LoVo (cell line): ENCODE measurements around the gene NKTR.

ENCODE experiments used
- DNase-seq: peaks from one replicate; pipeline ENCODE4 v3.0.0-alpha.2; 2016; ENCODE audit warnings: low spot score

Gene NKTR

DNA sequence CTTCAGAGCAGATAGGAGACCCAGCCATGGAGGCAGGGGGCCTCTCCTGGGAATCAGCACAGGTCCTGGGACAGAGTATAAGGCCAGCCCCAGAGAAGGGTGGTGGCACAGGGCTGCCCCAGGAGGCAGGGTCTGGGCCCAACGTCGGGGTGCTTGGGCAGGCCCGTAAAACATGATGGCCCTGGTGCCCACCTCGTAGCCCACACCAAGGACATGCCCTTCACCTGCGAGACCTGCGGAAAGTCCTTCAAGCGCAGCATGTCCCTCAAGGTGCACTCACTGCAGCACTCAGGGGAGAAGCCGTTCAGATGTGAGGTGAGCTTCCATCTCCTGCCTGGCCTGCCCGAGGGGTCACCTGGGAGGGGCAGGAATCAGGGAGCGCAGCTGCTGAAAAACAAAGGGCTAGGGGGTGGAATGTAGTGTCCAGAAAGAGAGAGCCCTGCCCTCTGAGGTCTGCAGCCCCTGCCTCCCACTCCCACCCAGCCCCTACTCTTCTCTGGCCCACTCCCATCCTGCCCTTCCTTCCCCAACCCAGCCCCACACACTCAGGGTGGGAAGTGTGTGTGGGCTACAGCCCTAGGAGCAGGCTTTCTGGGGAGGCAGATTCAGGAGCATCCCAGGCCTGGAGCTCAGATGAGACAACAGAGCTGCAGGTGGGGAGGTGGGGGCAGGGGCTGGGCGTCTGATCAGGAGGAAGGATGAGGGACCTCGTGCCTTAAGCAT is 62.5 kb downstream of the NKTR start:
- no peak for DNase-seq

DNA sequence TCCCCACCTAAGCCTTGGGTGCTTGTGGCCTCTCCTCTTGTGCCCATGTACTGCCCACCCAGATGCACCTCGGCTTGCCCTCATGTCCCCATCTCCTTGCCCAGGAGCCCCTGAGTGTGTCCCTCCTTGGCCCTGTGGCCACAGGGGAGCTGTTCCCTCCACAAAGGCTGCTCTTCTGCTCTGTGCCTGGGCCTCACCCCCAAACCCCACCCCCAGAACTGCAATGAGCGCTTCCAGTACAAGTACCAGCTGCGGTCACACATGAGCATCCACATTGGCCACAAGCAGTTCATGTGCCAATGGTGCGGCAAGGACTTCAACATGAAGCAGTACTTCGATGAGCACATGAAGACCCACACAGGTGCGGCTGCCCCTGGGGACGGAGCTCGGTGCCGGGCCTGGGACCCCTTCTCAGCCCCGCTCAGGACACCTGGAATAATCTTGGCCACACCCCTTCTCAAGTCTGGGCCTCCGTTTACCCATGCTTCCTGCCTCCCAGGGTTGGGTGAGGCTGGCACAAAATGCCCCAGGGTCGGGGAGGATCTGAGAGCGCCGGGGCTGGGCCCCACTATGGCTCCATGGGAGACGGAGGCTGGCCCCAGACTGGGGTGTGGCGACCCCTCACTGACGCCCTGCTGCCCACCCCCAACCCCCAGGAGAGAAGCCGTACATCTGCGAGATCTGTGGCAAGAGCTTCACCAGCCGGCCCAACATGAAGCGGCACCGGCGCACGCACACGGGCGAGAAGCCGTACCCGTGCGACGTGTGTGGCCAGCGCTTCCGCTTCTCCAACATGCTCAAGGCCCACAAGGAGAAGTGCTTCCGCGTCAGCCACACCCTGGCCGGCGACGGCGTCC is 63.3 kb downstream of the NKTR start:
- DNase-seq, result no peak

DNA sequence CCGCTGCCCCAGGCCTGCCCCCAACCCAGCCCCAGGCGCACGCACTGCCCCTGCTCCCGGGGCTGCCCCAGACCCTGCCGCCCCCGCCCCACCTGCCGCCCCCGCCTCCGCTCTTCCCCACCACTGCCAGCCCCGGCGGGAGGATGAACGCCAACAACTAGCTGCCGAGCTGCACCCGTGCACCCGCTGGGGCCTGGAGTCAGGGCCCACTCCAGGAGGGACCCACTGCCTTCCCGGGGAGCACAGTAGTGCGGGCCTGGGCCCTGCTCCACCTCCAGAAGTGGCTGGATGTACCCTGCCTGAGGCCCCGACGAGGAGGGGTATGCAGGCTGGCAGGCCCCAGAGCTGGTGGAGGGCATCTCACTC is 63.9 kb downstream of the NKTR start:
- DNase-seq, result no peak

DNA sequence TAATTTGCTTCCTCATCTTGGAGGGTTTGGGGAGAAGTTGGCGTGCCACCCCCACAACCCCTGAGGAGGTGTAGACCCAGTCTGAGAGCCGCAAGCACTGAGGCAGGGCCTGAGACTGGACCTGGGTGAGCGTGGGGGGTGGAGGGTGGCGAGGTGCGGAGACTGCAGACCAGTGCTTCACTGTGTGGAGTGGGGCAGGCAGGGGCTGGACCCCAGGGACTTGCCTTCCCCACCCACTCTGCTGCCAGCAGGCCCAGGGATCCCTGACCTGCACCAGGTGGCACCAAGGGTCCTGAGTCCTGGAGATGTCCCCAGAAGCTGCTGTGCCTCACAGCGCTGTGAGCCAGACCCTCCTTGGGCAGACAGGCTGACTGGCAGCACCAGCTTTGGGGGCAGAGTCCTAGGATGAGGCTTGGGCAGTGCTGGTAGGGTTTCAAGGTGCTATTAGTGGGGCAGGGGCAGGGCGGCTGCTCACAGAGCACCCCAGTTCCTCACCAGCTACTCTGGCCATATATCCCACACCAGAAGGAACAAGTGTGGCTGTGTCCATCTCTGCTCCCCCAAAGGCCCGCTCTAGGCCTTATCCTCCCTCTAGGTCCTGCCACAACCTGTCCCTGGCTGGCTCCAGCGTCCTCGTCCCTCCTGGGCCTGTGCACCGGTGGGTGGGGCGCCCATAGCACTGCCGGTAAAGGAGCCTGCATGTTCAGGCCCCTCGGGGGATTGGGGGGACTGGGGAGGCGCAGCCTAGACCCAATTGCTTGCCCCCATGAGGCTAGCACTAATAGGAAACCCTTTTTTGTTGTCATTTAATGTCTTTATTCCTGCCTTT is 64.8 kb downstream of the NKTR start:
- DNase-seq, result no peak

DNA sequence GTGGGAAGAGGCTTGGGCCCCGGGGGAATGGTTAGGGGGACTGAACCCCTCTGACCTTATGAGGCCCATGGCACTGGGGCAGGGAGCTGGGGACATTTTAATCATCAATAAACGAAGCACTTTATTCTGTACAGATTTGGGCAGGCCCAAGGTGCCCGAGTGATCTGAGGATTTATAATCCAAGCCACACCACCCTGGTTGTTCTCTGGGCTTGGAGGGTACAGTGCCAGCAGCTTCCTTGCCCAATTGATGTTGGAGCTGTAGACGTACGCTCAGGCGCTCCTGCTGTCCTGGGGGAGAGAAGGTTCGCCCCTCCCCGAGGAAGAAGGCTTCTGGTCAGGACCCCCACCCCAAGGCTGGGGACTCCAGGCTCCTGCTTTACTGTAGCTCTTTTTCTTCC is 65.5 kb downstream of the NKTR start:
- DNase-seq, result no peak

DNA sequence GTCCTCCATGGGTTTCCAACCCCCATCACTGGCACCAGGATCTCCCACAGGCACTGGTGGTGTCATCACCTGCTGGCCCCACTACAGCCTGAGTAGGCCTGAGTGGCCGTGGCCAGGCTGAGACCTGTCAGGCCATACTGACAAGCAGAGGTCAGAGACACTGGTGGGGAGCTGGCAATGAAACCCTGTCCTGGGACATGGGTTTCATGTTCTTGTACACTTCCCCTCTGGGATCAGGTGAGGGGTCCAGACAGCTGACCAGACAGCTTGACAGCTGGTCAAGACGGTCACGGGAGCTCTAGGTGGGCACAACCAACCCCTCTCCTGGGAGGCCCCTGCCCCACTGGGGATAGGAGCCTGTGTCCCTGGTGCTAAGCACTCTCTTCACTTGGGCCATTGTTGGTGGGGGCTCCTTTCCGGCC is 66.1 kb downstream of the NKTR start:
- DNase-seq, result no peak

DNA sequence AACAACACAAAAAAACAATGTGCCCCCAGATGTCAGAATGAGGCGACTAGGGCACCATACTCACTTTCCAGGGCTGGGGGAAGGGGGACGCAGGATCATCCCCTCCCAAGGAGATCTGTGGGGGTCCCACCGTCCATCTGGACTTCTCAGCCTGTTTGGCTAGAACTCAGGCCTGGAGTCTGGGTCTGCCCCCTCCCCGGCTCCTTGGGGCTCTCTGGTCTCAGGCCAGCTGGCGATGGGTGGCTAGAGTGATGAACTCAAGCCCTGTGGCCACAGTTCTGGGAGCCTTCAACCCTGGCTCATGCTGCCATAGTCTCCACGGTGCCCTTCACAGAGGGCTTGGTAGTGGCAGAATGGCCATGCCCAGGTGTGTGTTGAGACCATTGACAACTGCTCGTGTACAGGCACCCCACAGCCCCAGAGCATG is 66.6 kb downstream of the NKTR start:
- DNase-seq, result no peak

DNA sequence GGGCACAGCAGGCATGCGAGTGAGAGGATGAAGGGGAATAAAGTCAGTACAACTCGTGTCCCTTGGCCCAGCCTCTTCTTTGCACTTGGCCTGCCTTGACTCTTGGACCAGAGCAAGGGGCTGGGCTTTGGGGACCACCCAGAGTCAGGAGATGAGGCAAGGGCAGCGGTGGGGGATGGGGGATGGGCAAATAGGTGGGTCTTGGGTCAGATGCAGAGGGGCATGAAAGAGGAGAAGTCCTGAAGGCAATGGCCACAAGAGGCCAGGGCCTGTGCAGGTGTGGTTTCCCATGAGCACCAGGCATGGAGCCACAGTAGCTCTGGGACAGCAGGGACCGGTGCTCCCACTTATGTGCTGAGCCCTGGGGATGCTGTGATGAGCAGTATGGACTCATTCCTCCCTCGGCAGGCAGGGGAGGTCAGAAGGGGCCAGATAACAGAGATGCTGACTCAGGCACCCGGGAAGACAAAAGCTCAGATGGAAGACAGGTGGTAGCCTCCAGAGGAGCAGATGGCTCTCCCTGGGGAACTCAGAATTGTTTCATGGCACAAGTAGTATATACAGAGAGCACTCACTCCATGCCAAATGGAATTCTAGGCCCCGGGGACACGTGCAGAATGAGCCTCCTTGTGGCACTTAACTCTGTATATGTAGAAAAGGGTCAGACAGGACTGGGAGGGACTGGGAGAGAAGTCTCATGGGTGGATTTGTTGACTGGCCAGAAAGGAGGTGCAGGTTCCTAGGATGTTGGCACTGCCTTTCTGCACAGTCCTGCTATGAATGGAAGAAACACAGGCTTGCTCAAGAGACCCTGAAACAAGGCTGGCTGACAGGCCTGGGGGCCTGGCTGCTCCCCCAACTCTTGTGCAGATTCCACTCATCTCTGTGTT is 67.3 kb downstream of the NKTR start:
- no peak for DNase-seq

DNA sequence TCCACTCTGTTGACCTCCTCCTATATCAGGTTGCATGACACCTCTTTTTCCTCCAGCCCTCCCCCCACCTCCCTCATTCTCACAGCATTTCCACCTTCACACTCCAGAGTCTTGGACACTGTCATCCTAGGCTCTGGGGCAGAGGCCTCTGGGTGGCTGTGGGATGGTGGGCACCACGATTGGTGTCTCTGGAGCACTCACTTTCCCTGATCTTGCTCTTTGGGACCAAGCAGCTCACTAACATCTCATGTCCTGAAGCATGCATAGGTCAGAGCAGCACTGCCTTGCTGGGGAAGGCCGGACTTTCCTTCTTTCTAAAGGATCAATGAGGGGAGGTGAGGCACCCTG is 67.9 kb downstream of the NKTR start:
- DNase-seq, result no peak

DNA sequence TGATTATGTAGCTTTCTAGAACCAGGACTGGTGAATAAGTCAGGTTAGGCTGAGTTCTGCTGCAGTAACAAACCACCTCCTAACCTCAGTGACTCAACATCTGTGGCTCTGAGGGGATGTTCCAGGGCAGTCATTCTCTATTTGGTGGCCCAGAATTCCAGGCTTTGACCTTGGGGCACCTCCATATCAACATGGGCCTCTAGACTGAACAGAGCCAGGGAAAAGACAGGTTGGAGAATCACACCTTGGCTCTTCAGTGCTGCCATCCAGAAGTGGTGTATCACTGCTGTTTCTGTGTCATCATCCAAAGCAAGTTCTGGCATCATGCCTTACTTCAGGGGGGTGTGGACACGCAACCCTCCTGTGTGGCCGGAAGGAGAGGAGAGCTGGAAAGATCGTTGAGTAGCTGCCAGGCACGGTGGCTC is 68.3 kb downstream of the NKTR start:
- DNase-seq, result no peak

DNA sequence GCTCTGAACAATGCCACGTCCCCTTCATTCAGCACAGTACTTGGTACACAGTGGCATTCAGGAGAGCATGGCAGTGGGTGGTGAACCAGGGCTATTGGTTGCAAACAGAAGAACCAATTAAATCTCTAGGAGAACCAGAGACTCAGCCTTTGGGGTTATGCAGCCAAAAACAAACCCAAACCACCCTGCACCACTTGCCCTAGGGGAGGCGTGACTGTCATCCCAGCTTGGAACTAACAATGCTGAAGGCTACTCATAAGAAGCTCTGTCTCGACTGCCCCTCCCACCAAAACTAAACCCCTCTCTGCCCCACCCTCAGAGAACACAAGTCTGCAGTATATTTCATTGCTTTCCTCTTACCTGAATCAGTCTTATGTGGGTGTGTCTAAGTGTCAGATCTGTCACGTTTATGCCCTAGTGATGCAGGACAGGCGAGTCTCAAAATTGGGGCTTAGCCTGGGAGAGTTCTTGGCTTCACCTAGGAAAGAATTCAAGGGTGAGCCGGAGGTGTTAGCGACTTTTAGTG is 69.6 kb downstream of the NKTR start:
- no peak for DNase-seq

DNA sequence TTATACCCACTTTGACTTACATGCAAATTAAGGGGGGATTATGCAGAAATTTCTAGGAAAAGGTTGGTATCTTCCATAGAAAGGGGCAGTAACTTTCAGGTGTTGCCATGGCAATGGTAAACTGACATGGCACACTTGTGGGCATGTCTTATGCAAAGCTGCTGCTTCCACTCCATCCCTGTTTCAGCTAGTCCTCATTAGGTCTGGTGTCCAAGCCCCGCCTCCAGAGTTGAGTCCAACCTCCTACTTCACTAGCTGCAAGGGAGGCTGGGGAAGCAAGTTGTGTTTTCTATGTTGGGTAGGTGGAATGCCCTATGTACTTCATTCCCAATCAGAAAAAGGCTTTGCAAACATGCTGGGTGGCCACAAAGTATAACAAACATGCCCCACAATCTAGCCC is 70.2 kb downstream of the NKTR start:
- no peak for DNase-seq

DNA sequence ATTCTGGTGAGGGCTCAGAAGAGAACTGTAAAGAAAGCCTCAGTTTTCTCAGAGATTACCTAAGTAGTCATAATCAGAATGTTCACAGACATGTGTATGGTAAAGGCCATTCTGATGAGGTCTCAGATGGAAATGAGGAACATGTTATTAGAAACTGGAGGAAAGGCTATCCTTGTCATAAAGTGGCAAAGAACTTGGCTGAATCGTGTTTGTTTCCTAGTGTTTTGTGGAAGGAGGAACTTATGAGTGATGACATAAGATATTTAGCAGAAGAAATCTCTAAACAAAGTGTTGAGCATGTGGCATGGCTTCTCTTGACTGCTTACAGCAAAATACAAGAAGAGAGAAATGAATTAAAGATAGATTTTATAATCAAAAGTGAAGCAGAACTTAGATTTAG is 72.0 kb downstream of the NKTR start:
- DNase-seq, result no peak

DNA sequence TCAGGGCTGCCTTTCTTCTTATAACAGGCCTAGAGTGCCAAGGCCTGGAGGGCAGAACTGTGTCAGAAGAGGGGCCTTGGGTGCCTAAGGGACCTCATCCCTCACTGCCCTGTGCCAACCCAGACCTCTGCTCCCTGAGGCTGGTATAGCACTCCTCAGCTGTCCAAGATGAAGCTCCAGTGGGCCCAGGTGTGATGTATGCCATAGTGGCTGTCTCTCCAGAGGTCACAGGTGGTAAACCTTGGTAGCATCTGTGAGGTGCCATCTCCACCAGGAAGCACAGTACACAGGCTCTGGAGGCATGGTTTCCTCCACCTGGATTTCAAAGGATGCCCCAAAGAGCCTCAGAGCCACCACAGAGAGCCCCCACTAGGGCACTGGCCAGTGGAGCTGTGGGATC is 72.6 kb downstream of the NKTR start:
- DNase-seq, result no peak

DNA sequence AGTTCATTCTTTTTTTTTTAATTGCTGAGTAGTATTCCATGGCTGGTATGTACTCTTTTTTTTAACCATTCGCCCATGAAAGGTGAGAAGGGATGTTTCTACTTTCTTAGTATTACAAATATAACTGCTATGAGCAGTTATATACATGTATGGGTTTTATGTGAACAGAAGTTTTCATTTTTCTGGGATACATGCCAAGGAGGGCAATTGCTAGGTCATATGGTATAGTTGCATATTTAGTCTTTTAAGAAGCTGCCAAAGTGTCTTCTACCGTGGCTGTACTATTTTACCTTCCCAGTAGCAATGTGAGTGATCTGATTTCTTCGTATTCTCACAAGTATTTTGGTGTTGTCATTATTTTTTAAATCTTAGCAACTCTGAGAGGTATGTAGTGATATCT is 73.7 kb downstream of the NKTR start:
- DNase-seq, result no peak

DNA sequence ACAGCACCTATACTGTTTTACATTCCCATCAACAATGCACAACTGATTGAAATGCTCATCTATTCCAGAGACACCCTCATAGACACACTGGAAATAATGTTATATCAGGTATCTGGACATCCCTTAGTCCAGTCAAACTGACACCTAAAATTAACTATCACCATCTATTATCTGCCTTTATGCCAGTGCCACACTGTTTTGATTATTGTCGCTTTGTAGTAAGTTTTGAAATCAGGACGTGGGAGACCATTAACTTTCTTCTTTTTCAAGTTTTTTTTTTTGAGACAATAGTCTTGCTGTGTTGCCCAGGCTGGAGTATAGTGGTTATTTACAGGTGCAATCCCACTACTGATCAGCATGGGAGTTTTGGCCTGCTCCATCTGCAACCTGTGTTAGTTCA is 75.4 kb downstream of the NKTR start:
- no peak for DNase-seq

DNA sequence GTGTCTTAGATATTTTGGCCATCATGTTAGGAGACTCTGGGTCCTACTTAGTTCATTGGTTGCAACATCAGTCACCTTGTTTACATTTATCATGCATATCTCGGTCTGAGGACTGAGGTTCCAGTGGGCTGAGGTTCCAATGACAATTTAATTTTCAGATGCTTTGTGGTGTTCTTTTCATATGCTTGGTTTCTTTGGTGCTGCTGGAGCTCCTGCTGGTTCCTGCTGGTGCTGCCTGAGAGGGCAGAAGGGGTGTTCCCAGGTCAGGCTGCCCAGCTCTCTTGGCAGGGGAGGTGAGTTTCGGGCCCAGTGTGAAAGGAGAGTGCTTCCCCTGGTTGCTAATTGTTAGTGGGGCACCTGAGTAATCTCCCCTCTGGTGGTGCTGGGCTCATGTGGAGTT is 78.0 kb downstream of the NKTR start:
- no peak for DNase-seq

DNA sequence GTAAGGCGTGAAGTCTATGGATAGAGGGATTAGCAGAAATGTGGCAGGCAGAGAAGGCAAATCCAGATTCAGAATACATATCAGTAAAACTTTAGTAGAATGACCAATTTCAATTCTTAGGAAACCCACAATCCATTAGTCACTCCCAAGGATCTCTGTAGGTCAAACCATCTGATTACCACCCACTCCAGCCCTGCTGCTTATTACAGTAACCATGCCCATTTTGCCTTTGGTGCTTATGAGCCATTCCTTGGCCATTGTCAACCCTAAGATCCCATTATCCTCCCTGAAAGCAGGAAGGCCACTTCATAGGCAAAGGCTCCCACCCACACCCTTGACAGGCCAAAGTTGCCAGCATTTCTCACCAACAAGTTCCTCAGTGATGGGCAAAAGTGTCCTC is 79.8 kb downstream of the NKTR start:
- DNase-seq, result no peak

DNA sequence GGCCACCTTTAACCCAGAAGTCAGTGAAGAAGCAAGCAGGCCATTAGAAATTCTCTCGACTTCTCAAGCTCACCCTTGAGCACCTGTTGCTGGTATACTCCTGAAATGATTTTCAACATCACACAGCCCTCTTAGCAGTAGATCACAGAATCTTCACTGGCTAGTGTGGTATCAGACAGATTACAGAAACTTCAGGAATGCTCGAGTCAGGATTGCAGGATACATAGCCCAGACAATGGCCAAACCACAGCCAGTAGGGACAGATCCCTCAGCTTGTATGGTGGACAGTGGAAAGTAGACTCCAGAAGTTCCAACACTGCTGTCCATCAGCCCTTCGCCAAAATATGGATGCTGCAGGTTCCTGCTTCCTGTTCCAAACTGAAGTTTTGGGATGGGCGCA is 80.3 kb downstream of the NKTR start:
- DNase-seq, result no peak

DNA sequence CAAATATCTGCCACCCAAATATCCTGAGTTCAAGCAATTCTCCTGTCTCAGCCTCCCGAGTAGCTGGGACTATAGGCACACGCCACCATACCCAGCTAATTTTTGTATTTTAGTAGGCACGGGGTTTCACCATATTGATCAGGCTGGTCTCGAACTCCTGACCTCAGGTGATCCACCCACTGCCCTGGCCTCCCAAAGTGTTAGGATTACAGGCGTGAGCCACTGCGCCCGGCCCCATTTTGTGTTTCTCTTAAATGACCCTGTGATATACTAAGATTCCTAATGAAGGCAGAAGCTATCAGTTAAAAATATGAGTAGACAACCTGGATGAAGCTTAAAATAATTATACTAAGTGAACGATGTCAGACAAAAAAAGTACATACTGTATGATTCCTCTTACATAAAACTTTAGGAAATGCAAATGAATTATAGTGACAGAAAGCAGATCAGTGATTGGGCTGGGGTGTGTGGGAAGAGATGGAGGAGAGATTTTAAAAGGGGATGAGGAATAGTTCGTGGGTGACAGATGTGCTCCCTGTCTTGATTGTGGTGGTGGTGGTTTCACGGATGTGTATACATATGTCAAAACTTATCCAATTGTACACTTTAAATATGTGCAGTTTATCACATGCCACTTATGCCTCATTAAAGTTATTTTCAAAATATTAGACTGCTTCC is 81.0 kb downstream of the NKTR start:
- DNase-seq, result no peak
